Neural cell (in vitro differentiated cells): Measurements from ENCODE around the gene DGKI. TPM values are rescaled to one million over a fixed set of nuclear protein-coding genes. Genes with fewer than 3 reads are reported as not detected.

Experiments
- H2AFZ ChIP-seq: fragments of 200-600, 300-800 bp; sonication (generic), shearing (Covaris generic); 2 replicates; pipeline ENCODE4 v1.6.0; 2014; ENCODE audit warnings: low read depth, mild to moderate bottlenecking, antibody characterized with exemption, low read length, moderate library complexity
- H3F3A ChIP-seq: fragments of 200-600 bp; shearing (Covaris generic); 2 replicates; pipeline ENCODE4 v1.6.1; 2016; ENCODE audit warnings: mild to moderate bottlenecking, moderate library complexity, mixed read lengths, antibody characterized with exemption, low read length; ENCODE audit not compliant: insufficient read depth, poor library complexity, severe bottlenecking
- H3K27ac ChIP-seq: fragments of 200-600, 300-800 bp; sonication (generic), shearing (Covaris generic); 2 replicates; pipeline ENCODE4 v1.5.1; 2014; ENCODE audit warnings: mild to moderate bottlenecking, low read length, moderate library complexity
- H3K27me3 ChIP-seq: fragments of 300-800, 200-600 bp; sonication (generic), shearing (Covaris generic); 2 replicates; pipeline ENCODE4 v1.6.0; 2014; ENCODE audit warnings: mild to moderate bottlenecking, low read depth, low read length, moderate library complexity; ENCODE audit not compliant: insufficient read depth
- H3K36me3 ChIP-seq: fragments of 300-800, 200-600 bp; sonication (generic), shearing (Covaris generic); 2 replicates; pipeline ENCODE4 v1.5.1; 2014; ENCODE audit warnings: mild to moderate bottlenecking, antibody characterized with exemption, low read length, moderate library complexity; ENCODE audit not compliant: insufficient read depth
- H3K4me2 ChIP-seq: fragments of 300-800, 200-600 bp; sonication (generic), shearing (Covaris generic); 2 replicates; pipeline ENCODE4 v1.6.0; 2014; ENCODE audit warnings: mild to moderate bottlenecking, low read length
- H3K4me3 ChIP-seq: fragments of 300-800, 200-600 bp; sonication (generic), shearing (Covaris generic); 2 replicates; pipeline ENCODE4 v1.5.1; 2014; ENCODE audit warnings: mild to moderate bottlenecking, low read length, moderate library complexity
- H3K79me2 ChIP-seq: fragments of 200-600 bp; shearing (Covaris generic); replicated peaks from 2 replicates; pipeline ENCODE4 v1.6.0; 2014; ENCODE audit warnings: mild to moderate bottlenecking, low read length, moderate library complexity; ENCODE audit not compliant: insufficient read depth
- H3K9ac ChIP-seq: fragments of 300-800, 200-600 bp; sonication (generic), shearing (Covaris generic); 2 replicates; pipeline ENCODE4 v1.6.1; 2016; ENCODE audit warnings: mild to moderate bottlenecking, low read length, mixed read lengths
- H3K9me2 ChIP-seq: fragments of 200-600 bp; shearing (Covaris generic); 2 replicates; pipeline ENCODE4 v1.6.1; 2016; ENCODE audit warnings: mild to moderate bottlenecking, low read length, mixed read lengths; ENCODE audit not compliant: insufficient read depth
- H3K9me3 ChIP-seq: fragments of 200-600, 300-800 bp; sonication (generic), shearing (Covaris generic); 2 replicates; pipeline ENCODE4 v1.6.1; 2016; ENCODE audit warnings: mild to moderate bottlenecking, mixed run types, low read length, moderate library complexity, mixed read lengths
- H4K20me1 ChIP-seq: fragments of 200-600 bp; shearing (Covaris generic); 2 replicates; pipeline ENCODE4 v1.6.1; 2016; ENCODE audit warnings: mild to moderate bottlenecking, mixed run types; ENCODE audit not compliant: insufficient read depth
- CTCF ChIP-seq: fragments of 450-650 bp; IDR thresholded peaks from 2 replicates; pipeline ENCODE4 v1.5.1; 2014; ENCODE audit warnings: antibody characterized with exemption, mild to moderate bottlenecking, moderate library complexity; ENCODE audit not compliant: poor library complexity, severe bottlenecking
- EP300 ChIP-seq: fragments of 450-650 bp; conservative IDR thresholded peaks from 2 replicates; pipeline ENCODE4 v1.6.1; 2014; ENCODE audit warnings: antibody characterized with exemption, mild to moderate bottlenecking, moderate library complexity; ENCODE audit not compliant: poor library complexity, severe bottlenecking
- EZH2 ChIP-seq: fragments of 200-600, 300-800 bp; shearing (Covaris generic), sonication (generic); IDR thresholded peaks from 2 replicates; pipeline ENCODE4 v1.6.1; 2014; ENCODE audit warnings: antibody characterized with exemption, low read length, borderline replicate concordance, mild to moderate bottlenecking; ENCODE audit not compliant: insufficient read depth, poor library complexity, severe bottlenecking
- MXI1 ChIP-seq: fragments of 450-650 bp; conservative IDR thresholded peaks from 2 replicates; pipeline ENCODE4 v1.6.1; 2014; ENCODE audit warnings: antibody characterized with exemption, mild to moderate bottlenecking; ENCODE audit not compliant: poor library complexity, severe bottlenecking
- POLR2AphosphoS5 ChIP-seq: IDR thresholded peaks from 2 replicates; pipeline ENCODE4 v1.6.1; 2012
- RAD21 ChIP-seq: fragments of 450-650 bp; conservative IDR thresholded peaks from 2 replicates; pipeline ENCODE4 v1.6.1; 2014; ENCODE audit warnings: antibody characterized with exemption, mild to moderate bottlenecking, moderate library complexity
- REST ChIP-seq: IDR thresholded peaks from 2 replicates; pipeline ENCODE4 v1.6.1; 2012; ENCODE audit warnings: borderline replicate concordance
- SMC3 ChIP-seq: fragments of 450-650 bp; conservative IDR thresholded peaks from 2 replicates; pipeline ENCODE4 v1.6.1; 2014; ENCODE audit warnings: antibody characterized with exemption, mild to moderate bottlenecking, moderate library complexity; ENCODE audit not compliant: poor library complexity
- TAF1 ChIP-seq: IDR thresholded peaks from 2 replicates; pipeline ENCODE4 v1.6.1; 2012; ENCODE audit warnings: low read depth
- polyA plus RNA-seq: library from polyadenylated mRNA; depleted of rRNA; stranded (reverse); fragments of >200 nt; gene quantifications from 2 replicates; pipeline ENCODE4 v1.2.3, GENCODE V29; 2014

DGKI gene
- polyA plus RNA-seq, 1 donor from 2014 or later = 15.8 TPM

- Histone ChIP-seq H3K4me3 (no peak overlapping the region), H3K79me2 (no peaks in the 10 kb centered on the region), H4K20me1 (no peaks in the 10 kb centered on the region), H3K27me3 (no peaks in the 10 kb centered on the region), H2AFZ (no peak overlapping the region), H3K9me2 (no peaks in the 10 kb centered on the region), H3K4me2 (no peak overlapping the region), H3K9me3 (no peaks in the 10 kb centered on the region), H3K27ac (no peak overlapping the region), H3K36me3 (no peaks in the 10 kb centered on the region), H3F3A (no peaks in the 10 kb centered on the region), H3K9ac (no peak overlapping the region)
- TF ChIP-seq MXI1 (no peak), POLR2AphosphoS5 (no peak), TAF1 (no peak), REST (no peak), EP300 (no peak), SMC3 (no peak), RAD21 (no peak), CTCF (no peak), EZH2 (no peak)
Measured at GRCh38 chr7:137873524-137873923, 26.8 kb upstream of the DGKI start.

GRCh38 chr7:137871170-137871915 is 24.6 kb upstream of the DGKI start:
- H3K27ac ChIP-seq = no peak overlapping the region
- H3K9me3 ChIP-seq = no peaks in the 10 kb centered on the region
- no peaks in the 10 kb centered on the region for H3F3A ChIP-seq
- H3K4me2 ChIP-seq = no peak overlapping the region
- TF ChIP-seq SMC3 (no peak), REST (no peak), TAF1 (no peak), EP300 (no peak), RAD21 (no peak), CTCF (no peak), POLR2AphosphoS5 (no peak)
- no peaks in the 10 kb centered on the region for H4K20me1 ChIP-seq
- H3K9ac ChIP-seq = no peak overlapping the region
- no peaks in the 10 kb centered on the region for H3K9me2 ChIP-seq
- no peak overlapping the region for H3K4me3 ChIP-seq
- no peaks in the 10 kb centered on the region for H3K27me3 ChIP-seq
- H2AFZ ChIP-seq = no peak overlapping the region
- H3K36me3 ChIP-seq = no peaks in the 10 kb centered on the region
- no peaks in the 10 kb centered on the region for H3K79me2 ChIP-seq
